ENCODE results near the gene FXYD3. TPM values are rescaled to one million over a fixed set of nuclear protein-coding genes. Genes with fewer than 3 reads are reported as not detected.

Gene FXYD3
- total RNA-seq, 1 experiment from 2014 or later = 6.9 TPM

DNA sequence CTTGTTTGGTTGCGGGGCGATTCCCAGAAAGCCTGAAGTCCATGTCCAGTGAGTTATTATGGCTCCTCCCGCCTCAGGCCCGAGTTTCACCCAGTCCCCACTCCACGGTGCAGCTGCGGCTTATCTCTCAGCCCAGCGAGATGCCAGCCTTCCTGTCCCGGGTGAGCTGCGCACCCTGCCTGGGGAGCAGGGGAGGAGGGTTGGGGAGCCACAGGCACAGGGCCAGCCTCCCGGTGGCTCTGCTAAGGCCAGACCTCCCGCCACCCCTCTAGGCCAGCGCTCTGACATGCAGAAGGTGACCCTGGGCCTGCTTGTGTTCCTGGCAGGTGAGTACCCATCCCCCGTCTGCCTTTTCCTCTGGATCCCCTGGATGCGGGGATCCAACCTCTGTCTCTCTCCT is 3.5 kb downstream of the FXYD3 start:
- DNase-seq (ENCODE audit: unreplicated experiment) = no peak
- H3K9me3 Mint-ChIP-seq (ENCODE audit: unreplicated experiment) = no peaks in the 10 kb centered on the region
- intact Hi-C loops (cut with micrococcal nuclease) = no loop called here
- TF ChIP-seq, protein P1, sequence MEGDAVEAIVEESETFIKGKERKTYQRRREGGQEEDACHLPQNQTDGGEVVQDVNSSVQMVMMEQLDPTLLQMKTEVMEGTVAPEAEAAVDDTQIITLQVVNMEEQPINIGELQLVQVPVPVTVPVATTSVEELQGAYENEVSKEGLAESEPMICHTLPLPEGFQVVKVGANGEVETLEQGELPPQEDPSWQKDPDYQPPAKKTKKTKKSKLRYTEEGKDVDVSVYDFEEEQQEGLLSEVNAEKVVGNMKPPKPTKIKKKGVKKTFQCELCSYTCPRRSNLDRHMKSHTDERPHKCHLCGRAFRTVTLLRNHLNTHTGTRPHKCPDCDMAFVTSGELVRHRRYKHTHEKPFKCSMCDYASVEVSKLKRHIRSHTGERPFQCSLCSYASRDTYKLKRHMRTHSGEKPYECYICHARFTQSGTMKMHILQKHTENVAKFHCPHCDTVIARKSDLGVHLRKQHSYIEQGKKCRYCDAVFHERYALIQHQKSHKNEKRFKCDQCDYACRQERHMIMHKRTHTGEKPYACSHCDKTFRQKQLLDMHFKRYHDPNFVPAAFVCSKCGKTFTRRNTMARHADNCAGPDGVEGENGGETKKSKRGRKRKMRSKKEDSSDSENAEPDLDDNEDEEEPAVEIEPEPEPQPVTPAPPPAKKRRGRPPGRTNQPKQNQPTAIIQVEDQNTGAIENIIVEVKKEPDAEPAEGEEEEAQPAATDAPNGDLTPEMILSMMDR (IDR thresholded peaks at IDR 0.05; ENCODE audit: unreplicated experiment) = no peak
- CTCF ChIA-PET = interaction anchor here (0.6 to 6.5 kb wide), 6 partner anchors 11 to 76 kb away, joined by 3 to 91 read pairs (median 3); partner anchors contain the start of gene LGI4
- no TSS peak for BruUV-seq (replicated peaks)
- peaks cover 80% of the 10 kb centered on the region for H3K4me1 Mint-ChIP-seq (ENCODE audit: insufficient read depth, unreplicated experiment)
- H3K36me3 Mint-ChIP-seq (ENCODE audit: insufficient read depth, unreplicated experiment) = peaks cover 7% of the 10 kb centered on the region
- no peak overlapping the region for H3K27ac Mint-ChIP-seq (ENCODE audit: low read depth, unreplicated experiment)
- no peaks in the 10 kb centered on the region for H3K27me3 Mint-ChIP-seq (ENCODE audit: insufficient read depth, unreplicated experiment)
- no peak overlapping the region for H3K4me3 Mint-ChIP-seq (ENCODE audit: unreplicated experiment)
- POLR2A ChIA-PET = interaction anchor here (0.6 to 2.3 kb wide), 4 partner anchors 11 to 129 kb away, joined by 3 to 8 read pairs (median 4); no protein-coding TSS in a partner anchor

DNA sequence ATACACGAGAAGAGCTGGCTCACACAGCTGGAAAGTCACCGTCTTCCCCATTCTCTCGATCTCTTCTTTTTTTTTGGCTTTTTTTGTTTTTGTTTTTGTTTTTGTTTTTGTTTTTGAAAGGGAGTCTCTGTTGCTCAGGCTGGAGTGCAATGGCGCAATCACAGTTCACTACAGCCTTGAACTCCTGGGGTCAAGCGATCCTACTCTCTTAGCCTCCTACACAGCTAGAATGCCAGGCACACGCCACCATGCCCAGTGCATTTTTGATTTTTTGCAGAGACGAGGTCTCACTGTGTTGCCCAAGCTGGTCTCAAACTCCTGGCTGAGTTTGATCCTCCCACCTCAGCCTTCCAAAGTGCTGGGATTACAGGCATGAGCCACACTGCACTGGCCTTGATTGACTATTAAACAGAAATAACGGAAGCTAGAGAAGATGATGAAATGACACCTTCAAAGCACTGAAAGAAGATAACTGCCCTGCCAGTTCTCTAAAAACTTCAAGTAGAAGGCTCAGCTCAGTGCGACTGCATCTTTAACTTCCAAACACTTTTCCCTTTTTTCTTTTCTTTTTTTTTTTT is 4.0 kb downstream of the FXYD3 start:
- peaks cover 11% of the 10 kb centered on the region for H3K36me3 Mint-ChIP-seq (ENCODE audit: insufficient read depth, unreplicated experiment)
- BruUV-seq (replicated peaks) = no TSS peak

DNA sequence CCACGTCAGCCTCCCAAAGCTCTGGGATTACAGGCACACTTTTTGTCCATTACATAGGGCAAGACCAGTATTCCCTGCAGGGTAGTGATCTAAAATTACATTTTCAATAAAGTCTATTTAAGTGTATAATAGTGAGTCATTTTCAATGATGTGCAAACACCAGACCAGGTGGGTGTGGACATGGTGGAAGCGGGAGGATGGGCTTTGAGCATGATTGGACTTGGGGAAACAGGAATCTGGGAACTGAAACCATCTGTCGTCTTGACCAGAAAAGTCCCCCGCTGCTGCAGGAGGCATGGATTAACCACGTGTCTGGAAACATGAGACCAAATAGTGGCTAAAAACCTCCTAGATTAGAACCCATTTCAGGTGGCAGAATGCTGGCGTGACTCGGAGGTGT is 4.9 kb downstream of the FXYD3 start:
- Mint-ChIP-seq H3K9me3 (ENCODE audit: unreplicated experiment) (no peaks in the 10 kb centered on the region), H3K4me3 (ENCODE audit: unreplicated experiment) (peak overlapping the region; percentile 8), H3K36me3 (ENCODE audit: insufficient read depth, unreplicated experiment) (peaks cover 11% of the 10 kb centered on the region), H3K4me1 (ENCODE audit: insufficient read depth, unreplicated experiment) (peaks cover 77% of the 10 kb centered on the region), H3K27me3 (ENCODE audit: insufficient read depth, unreplicated experiment) (no peaks in the 10 kb centered on the region), H3K27ac (ENCODE audit: low read depth, unreplicated experiment) (peak overlapping the region; percentile 49)
- no TSS peak for BruUV-seq (replicated peaks)
- intact Hi-C loops (cut with micrococcal nuclease) = no loop called here
- POLR2A ChIA-PET = interaction anchor here (0.5 to 2.3 kb wide), 5 partner anchors 12 to 50 kb away, joined by 3 to 8 read pairs (median 3); no protein-coding TSS in a partner anchor
- CTCF ChIA-PET = interaction anchor here (0.6 to 6.5 kb wide), 5 partner anchors 15 to 1252 kb away, joined by 3 to 91 read pairs (median 4); partner anchors contain the start of gene LGI4
- peak; percentile 98 for DNase-seq (ENCODE audit: unreplicated experiment)
- TF ChIP-seq, protein P1 (IDR thresholded peaks at IDR 0.05; ENCODE audit: unreplicated experiment) = no peak

More for the DNA sequence above, 4.0 kb downstream of the FXYD3 start:
- H3K4me3 Mint-ChIP-seq (ENCODE audit: unreplicated experiment) = peak overlapping the region; percentile 8
- DNase-seq (ENCODE audit: unreplicated experiment) = no peak
- intact Hi-C loops (cut with micrococcal nuclease) = no loop called here
- TF ChIP-seq, protein P1 (IDR thresholded peaks at IDR 0.05; ENCODE audit: unreplicated experiment) = no peak
- ChIA-PET CTCF (interaction anchor here (0.6 to 6.5 kb wide), 6 partner anchors 16 to 76 kb away, joined by 3 to 91 read pairs (median 4); partner anchors contain the start of gene LGI4), POLR2A (interaction anchor here (0.5 to 2.3 kb wide), 7 partner anchors 11 to 128 kb away, joined by 3 to 8 read pairs (median 3); no protein-coding TSS in a partner anchor)
- H3K9me3 Mint-ChIP-seq (ENCODE audit: unreplicated experiment) = no peaks in the 10 kb centered on the region
- H3K27ac Mint-ChIP-seq (ENCODE audit: low read depth, unreplicated experiment) = peak overlapping the region; percentile 49
- H3K4me1 Mint-ChIP-seq (ENCODE audit: insufficient read depth, unreplicated experiment) = peaks cover 82% of the 10 kb centered on the region
- no peaks in the 10 kb centered on the region for H3K27me3 Mint-ChIP-seq (ENCODE audit: insufficient read depth, unreplicated experiment)

DNA sequence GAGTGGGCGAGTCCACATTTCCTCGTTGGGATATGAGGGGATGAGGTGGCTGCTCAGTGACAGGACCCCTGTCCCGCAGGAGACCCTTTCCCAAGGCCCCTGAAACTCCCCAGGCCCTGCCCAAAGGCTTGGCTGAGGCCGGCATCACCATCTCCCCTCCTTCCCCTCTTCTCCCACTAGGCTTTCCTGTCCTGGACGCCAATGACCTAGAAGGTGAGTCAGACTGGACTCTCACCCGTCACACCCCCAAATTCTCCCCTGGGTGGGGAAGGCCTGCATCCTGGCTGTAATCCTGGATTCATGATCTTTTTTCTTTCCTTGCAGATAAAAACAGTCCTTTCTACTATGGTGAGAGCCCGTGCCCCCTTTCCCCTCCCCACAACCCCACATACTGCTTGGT is 5.3 kb downstream of the FXYD3 start:
- CTCF ChIA-PET = interaction anchor here (0.6 to 2.0 kb wide), 6 partner anchors 13 to 1252 kb away, joined by 3 to 8 read pairs (median 4); no protein-coding TSS in a partner anchor
- H3K4me1 Mint-ChIP-seq (ENCODE audit: insufficient read depth, unreplicated experiment) = peaks cover 77% of the 10 kb centered on the region
- no TSS peak for BruUV-seq (replicated peaks)
- intact Hi-C loops (cut with micrococcal nuclease) = no loop called here
- DNase-seq (ENCODE audit: unreplicated experiment) = peak; percentile 80
- POLR2A ChIA-PET = interaction anchor here (1.2 to 2.3 kb wide), 2 partner anchors 23 to 25 kb away, joined by 3 to 8 read pairs; no protein-coding TSS in a partner anchor
- H3K27ac Mint-ChIP-seq (ENCODE audit: low read depth, unreplicated experiment) = peak overlapping the region; percentile 49
- H3K27me3 Mint-ChIP-seq (ENCODE audit: insufficient read depth, unreplicated experiment) = no peaks in the 10 kb centered on the region
- H3K9me3 Mint-ChIP-seq (ENCODE audit: unreplicated experiment) = no peaks in the 10 kb centered on the region
- H3K36me3 Mint-ChIP-seq (ENCODE audit: insufficient read depth, unreplicated experiment) = peaks cover 11% of the 10 kb centered on the region
- no peak overlapping the region for H3K4me3 Mint-ChIP-seq (ENCODE audit: unreplicated experiment)
- TF ChIP-seq, protein P1 (IDR thresholded peaks at IDR 0.05; ENCODE audit: unreplicated experiment) = no peak
